ENCODE measurements around the gene ENTREP1. TPM values are rescaled to one million over a fixed set of nuclear protein-coding genes. Genes with fewer than 3 reads are reported as not detected.

Gene ENTREP1
- total and polyA plus RNA-seq, 10 donors: 0.61 to 2.6 (median 1.2) TPM

GRCh38 chr9:69391946-69392345 is 66.9 kb downstream of the ENTREP1 start:
- Histone ChIP-seq H3K27ac (no peak overlapping the region), H3K36me3 (no peaks in the 10 kb centered on the region), H3K9me3 (no peaks in the 10 kb centered on the region), H3K4me3 (no peak overlapping the region), H3K4me1 (no peaks in the 10 kb centered on the region), H3K27me3 (replicated peaks in 1 of 7) (no peaks in the 10 kb centered on the region)
- WGBS, 5 donors: 35 to 62% (median 51%) methylated on average over 6 to 7 of the region's 7 CpGs
- intact Hi-C loops (cut with DNase I; ENCODE audit: low total_unique reads): no loop called here
- no peak for DNase-seq
- TF ChIP-seq POLR2AphosphoS5 (IDR thresholded peaks at IDR 0.05) (no peak), CTCF (IDR thresholded peaks at IDR 0.05 in 8 of 11, conservative IDR thresholded peaks at IDR 0.05 in 3 of 11) (no peak), POLR2A (IDR thresholded peaks at IDR 0.05) (no peak)

GRCh38 chr9:69392826-69393225 is 67.8 kb downstream of the ENTREP1 start:
- Histone ChIP-seq H3K9me3 (no peaks in the 10 kb centered on the region), H3K36me3 (no peaks in the 10 kb centered on the region), H3K27ac (no peak overlapping the region), H3K27me3 (replicated peaks in 1 of 7) (no peaks in the 10 kb centered on the region), H3K4me1 (no peaks in the 10 kb centered on the region), H3K4me3 (no peak overlapping the region)
- TF ChIP-seq POLR2A (IDR thresholded peaks at IDR 0.05): no peak
- no peak for TF ChIP-seq CTCF (IDR thresholded peaks at IDR 0.05 in 8 of 11, conservative IDR thresholded peaks at IDR 0.05 in 3 of 11)
- no peak for TF ChIP-seq POLR2AphosphoS5 (IDR thresholded peaks at IDR 0.05)
- 85 to 98% (median 89%) methylated on average over 4 to 5 of the region's 5 CpGs for WGBS, 5 donors
- no peak for DNase-seq
- intact Hi-C loops (cut with DNase I; ENCODE audit: low total_unique reads): no loop called here

GRCh38 chr9:69393425-69393824 is 68.4 kb downstream of the ENTREP1 start:
- H3K27me3 ChIP-seq (replicated peaks in 1 of 7): no peaks in the 10 kb centered on the region
- H3K4me1 ChIP-seq: no peaks in the 10 kb centered on the region
- no peak overlapping the region for H3K4me3 ChIP-seq
- DNase-seq: no peak
- H3K27ac ChIP-seq: no peak overlapping the region
- TF ChIP-seq CTCF (IDR thresholded peaks at IDR 0.05 in 8 of 11, conservative IDR thresholded peaks at IDR 0.05 in 3 of 11) (no peak), POLR2A (IDR thresholded peaks at IDR 0.05) (no peak), POLR2AphosphoS5 (IDR thresholded peaks at IDR 0.05) (no peak)
- intact Hi-C loops (cut with DNase I; ENCODE audit: low total_unique reads): no loop called here
- WGBS, 5 donors: 92 to 95% (median 93%) methylated on average over 6 of the region's 6 CpGs
- no peaks in the 10 kb centered on the region for H3K36me3 ChIP-seq
- no peaks in the 10 kb centered on the region for H3K9me3 ChIP-seq

GRCh38 chr9:69395718-69396117 is 70.7 kb downstream of the ENTREP1 start:
- no peaks in the 10 kb centered on the region for H3K9me3 ChIP-seq
- H3K27me3 ChIP-seq (replicated peaks in 1 of 7): no peaks in the 10 kb centered on the region
- H3K36me3 ChIP-seq: no peaks in the 10 kb centered on the region
- H3K4me1 ChIP-seq: no peaks in the 10 kb centered on the region
- TF ChIP-seq POLR2A (IDR thresholded peaks at IDR 0.05) (no peak), CTCF (IDR thresholded peaks at IDR 0.05 in 8 of 11, conservative IDR thresholded peaks at IDR 0.05 in 3 of 11) (no peak), POLR2AphosphoS5 (IDR thresholded peaks at IDR 0.05) (no peak)
- intact Hi-C loops (cut with DNase I; ENCODE audit: low total_unique reads): no loop called here
- H3K27ac ChIP-seq: no peak overlapping the region
- 84 to 93% (median 89%) methylated on average over 5 of the region's 5 CpGs for WGBS, 5 donors
- H3K4me3 ChIP-seq: no peak overlapping the region
- no peak for DNase-seq
